ENCODE measurements around the gene LRP2. TPM values are rescaled to one million over a fixed set of nuclear protein-coding genes. Genes with fewer than 3 reads are reported as not detected.
"Not testable (repeated sequence)": the region's sequence is repeated elsewhere in the genome, so short reads cannot be mapped to it uniquely, and the experiment has no call there.

The LRP2 gene
- total RNA-seq, 1 donor from 2014 or later, result 0.28 TPM

DNA sequence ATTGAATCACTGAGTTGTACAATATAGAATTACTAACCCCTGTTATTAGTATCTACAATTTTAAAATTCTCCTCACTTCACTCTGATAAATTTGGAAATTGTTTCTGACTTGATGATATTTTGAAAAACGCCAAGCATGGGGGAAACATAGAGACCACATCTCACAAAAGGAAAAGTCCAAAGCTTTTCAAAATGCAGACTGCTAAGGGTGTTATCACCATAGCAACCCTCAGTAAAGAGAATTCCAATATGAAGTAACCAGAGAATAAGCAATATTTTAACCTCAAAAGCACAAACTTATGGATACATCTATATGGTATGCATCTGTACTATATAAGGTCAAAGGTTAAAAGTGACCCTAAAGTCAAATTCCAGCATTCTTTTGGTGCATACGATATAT, 22.7 kb downstream of the LRP2 start:
- Mint-ChIP-seq H3K36me3 (ENCODE audit: low read depth) (no peaks in the 10 kb centered on the region), H3K4me1 (no peaks in the 10 kb centered on the region), H3K27ac (no peak overlapping the region), H3K9me3 (no peaks in the 10 kb centered on the region), H3K4me3 (no peak overlapping the region), H3K27me3 (peaks cover 22% of the 10 kb centered on the region)
- intact Hi-C loops (cut with micrococcal nuclease), result no loop called here
- no peak for DNase-seq

GRCh38 chr2:169336695-169337094, 25.6 kb downstream of the LRP2 start:
- H3K27ac Mint-ChIP-seq, result no peak overlapping the region

GRCh38 chr2:169330555-169331198, 31.7 kb downstream of the LRP2 start:
- intact Hi-C loops (cut with micrococcal nuclease), result no loop called here
- no peak for DNase-seq
- H3K4me1 Mint-ChIP-seq, result no peaks in the 10 kb centered on the region
- H3K9me3 Mint-ChIP-seq, result no peaks in the 10 kb centered on the region
- H3K27me3 Mint-ChIP-seq, result peaks cover 4% of the 10 kb centered on the region
- H3K36me3 Mint-ChIP-seq (ENCODE audit: low read depth), result no peaks in the 10 kb centered on the region
- H3K4me3 Mint-ChIP-seq, result no peak overlapping the region
- H3K27ac Mint-ChIP-seq, result no peak overlapping the region

More at GRCh38 chr2:169336695-169337094, 25.6 kb downstream of the LRP2 start:
- no peaks in the 10 kb centered on the region for H3K9me3 Mint-ChIP-seq
- no peak for DNase-seq
- H3K4me3 Mint-ChIP-seq, result no peak overlapping the region
- H3K27me3 Mint-ChIP-seq, result peaks cover 15% of the 10 kb centered on the region
- H3K36me3 Mint-ChIP-seq (ENCODE audit: low read depth), result no peaks in the 10 kb centered on the region
- no peaks in the 10 kb centered on the region for H3K4me1 Mint-ChIP-seq
- intact Hi-C loops (cut with micrococcal nuclease), result no loop called here

DNA sequence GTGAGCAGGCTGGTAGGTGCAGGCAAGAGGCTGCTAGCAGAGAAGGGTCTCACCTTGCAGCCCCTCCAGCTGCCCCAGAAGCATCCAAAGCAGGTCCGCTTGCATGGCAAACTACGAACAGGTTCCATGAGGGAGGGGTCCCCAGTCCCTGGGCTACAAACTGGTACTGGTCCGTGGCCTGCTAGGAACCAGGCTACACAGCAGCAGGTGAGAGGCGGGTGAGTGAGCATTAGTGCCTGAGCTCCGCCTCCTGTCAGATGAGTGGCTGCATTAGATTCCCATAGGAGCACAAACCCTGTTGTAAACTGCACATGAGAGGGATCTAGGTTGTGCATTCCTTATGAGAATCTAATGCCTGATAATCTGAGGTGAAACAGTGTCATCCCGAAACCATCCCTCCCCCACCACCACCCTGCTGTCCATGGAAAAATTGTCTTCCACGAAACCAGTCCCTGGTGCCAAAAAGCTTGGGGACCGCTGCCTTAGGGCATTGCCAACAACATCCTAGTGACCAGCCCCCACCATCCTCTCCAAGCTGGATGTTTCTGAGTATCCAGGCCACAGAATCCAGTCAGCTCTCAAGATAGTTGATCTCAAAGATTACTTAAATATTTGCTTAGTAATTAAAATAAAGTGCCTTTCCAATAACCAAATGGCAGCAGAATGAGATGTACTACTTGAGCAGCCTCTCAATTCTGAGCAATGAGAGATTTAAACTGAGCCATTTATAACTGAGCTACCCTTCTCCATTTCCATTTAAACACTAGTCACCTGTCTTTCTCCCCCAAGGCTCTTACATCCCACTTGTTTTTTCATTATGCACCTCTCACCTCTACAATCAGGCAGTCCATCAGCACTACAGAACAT, 32.4 kb downstream of the LRP2 start:
- Mint-ChIP-seq H3K4me3 (no peak overlapping the region), H3K36me3 (ENCODE audit: low read depth) (no peaks in the 10 kb centered on the region), H3K27me3 (peaks cover 4% of the 10 kb centered on the region), H3K9me3 (no peaks in the 10 kb centered on the region), H3K27ac (no peak overlapping the region), H3K4me1 (no peaks in the 10 kb centered on the region)
- no peak for DNase-seq
- intact Hi-C loops (cut with micrococcal nuclease), result no loop called here

DNA sequence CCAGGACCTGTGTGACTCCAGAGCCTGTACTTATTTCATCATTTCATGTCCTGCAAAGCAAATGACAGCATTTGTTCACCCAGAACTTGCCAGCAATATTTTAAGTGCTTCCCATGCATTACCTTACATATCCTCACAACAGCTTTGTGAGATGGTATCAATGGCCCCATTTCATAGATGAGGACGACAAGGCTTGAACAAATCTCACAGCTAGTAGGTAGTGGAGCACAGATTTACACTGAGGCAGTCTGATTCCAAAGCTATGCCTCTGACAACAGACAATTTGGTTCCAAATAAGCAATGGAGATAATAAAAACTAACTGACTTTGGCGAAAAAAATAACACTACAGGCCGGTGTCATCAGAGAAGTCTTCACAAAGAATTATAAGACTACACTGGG, 33.5 kb downstream of the LRP2 start:
- no peak overlapping the region for H3K27ac Mint-ChIP-seq
- no peaks in the 10 kb centered on the region for H3K9me3 Mint-ChIP-seq

DNA sequence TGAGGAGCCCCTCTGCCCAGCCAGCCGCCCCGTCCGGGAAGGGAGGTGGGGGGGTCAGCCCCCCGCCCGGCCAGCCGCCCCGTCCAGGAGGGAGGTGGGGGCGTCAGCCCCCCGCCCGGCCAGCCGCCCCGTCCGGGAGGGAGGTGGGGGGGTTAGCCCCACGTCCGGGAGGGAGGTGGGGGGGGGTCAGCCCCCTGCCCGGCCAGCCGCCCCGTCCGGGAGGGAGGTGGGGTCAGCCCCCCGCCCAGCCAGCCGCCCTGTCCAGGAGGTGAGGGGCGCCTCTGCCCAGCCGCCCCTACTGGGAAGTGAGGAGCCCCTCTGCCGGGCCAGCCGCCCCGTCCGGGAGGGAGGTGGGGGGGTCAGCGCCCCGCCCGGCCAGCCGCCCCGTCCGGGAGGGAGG, 34.5 kb downstream of the LRP2 start:
- H3K4me3 Mint-ChIP-seq; intact Hi-C loops (cut with micrococcal nuclease); H3K36me3 Mint-ChIP-seq (ENCODE audit: low read depth); H3K27ac Mint-ChIP-seq; DNase-seq; H3K4me1 Mint-ChIP-seq; H3K9me3 Mint-ChIP-seq: not testable (repeated sequence)
- peaks cover 12% of the 10 kb centered on the region for H3K27me3 Mint-ChIP-seq

More for the DNA sequence above, 33.5 kb downstream of the LRP2 start:
- no peak for DNase-seq
- Mint-ChIP-seq H3K4me1 (no peaks in the 10 kb centered on the region), H3K27me3 (peaks cover 6% of the 10 kb centered on the region), H3K4me3 (no peak overlapping the region), H3K36me3 (ENCODE audit: low read depth) (no peaks in the 10 kb centered on the region)
- intact Hi-C loops (cut with micrococcal nuclease), result no loop called here

DNA sequence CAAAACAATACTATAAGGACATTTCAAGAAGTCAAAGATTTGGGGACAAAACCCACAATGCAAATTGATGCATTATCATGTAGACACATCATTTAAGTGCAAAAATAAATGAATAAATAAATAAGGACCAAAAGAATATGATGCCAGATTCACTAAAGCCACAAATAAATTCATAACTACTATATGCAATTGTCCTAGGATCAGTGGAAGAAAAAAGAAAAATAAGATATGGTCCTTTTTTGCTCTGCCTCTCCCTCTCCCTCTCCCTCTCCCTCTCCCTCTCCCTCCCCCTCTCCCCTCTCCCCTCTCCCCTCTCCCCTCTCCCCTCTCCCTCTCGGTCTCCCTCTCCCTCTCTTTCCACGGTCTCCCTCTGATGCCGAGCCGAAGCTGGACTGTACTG, 36.4 kb downstream of the LRP2 start:
- not testable (repeated sequence) for H3K27ac Mint-ChIP-seq

GRCh38 chr2:169324581-169325260, 37.6 kb downstream of the LRP2 start:
- intact Hi-C loops (cut with micrococcal nuclease), result no loop called here
- H3K27me3 Mint-ChIP-seq, result peaks cover 11% of the 10 kb centered on the region
- H3K27ac Mint-ChIP-seq, result no peak overlapping the region
- no peaks in the 10 kb centered on the region for H3K4me1 Mint-ChIP-seq
- H3K36me3 Mint-ChIP-seq (ENCODE audit: low read depth), result no peaks in the 10 kb centered on the region
- H3K4me3 Mint-ChIP-seq, result no peak overlapping the region
- no peak for DNase-seq
- H3K9me3 Mint-ChIP-seq, result no peaks in the 10 kb centered on the region

More for the DNA sequence above, 36.4 kb downstream of the LRP2 start:
- peaks cover 16% of the 10 kb centered on the region for H3K27me3 Mint-ChIP-seq
- H3K4me3 Mint-ChIP-seq; DNase-seq; H3K4me1 Mint-ChIP-seq; intact Hi-C loops (cut with micrococcal nuclease); H3K36me3 Mint-ChIP-seq (ENCODE audit: low read depth); H3K9me3 Mint-ChIP-seq: not testable (repeated sequence)

GRCh38 chr2:169323841-169324240, 38.5 kb downstream of the LRP2 start:
- H3K4me3 Mint-ChIP-seq, result no peak overlapping the region
- no peaks in the 10 kb centered on the region for H3K9me3 Mint-ChIP-seq
- no peak overlapping the region for H3K27ac Mint-ChIP-seq
- intact Hi-C loops (cut with micrococcal nuclease), result no loop called here
- no peak for DNase-seq
- no peaks in the 10 kb centered on the region for H3K36me3 Mint-ChIP-seq (ENCODE audit: low read depth)
- no peaks in the 10 kb centered on the region for H3K4me1 Mint-ChIP-seq
- H3K27me3 Mint-ChIP-seq, result peaks cover 12% of the 10 kb centered on the region

- H3K27ac Mint-ChIP-seq, result no peak overlapping the region
- intact Hi-C loops (cut with micrococcal nuclease), result no loop called here
- peaks cover 16% of the 10 kb centered on the region for H3K27me3 Mint-ChIP-seq
- H3K4me1 Mint-ChIP-seq, result no peaks in the 10 kb centered on the region
- no peak overlapping the region for H3K4me3 Mint-ChIP-seq
- no peaks in the 10 kb centered on the region for H3K36me3 Mint-ChIP-seq (ENCODE audit: low read depth)
- DNase-seq, result no peak
- H3K9me3 Mint-ChIP-seq, result no peaks in the 10 kb centered on the region
These were observed 41.8 kb downstream of the LRP2 start for GRCh38 chr2:169320561-169320960.

DNA sequence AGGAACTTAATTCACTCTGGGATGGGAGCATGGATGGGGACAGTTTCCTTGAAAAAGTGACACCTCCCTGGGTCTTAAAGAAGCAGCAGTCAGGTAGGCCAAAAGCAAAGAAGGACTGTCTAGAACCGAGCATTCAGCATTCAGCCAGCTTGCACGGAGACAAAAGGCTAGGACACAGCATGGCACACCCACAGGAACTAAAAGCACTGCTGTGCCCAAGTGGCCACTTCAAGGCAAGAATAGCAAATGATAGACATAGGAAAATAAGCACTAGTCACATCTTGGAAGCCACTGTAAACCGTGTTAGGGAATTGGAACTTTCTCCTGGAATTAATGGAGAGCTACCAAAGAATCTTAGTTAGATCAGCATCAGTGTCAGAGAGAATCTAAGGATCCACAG, 47.0 kb downstream of the LRP2 start:
- intact Hi-C loops (cut with micrococcal nuclease), result no loop called here
- no peaks in the 10 kb centered on the region for H3K4me1 Mint-ChIP-seq
- no peaks in the 10 kb centered on the region for H3K36me3 Mint-ChIP-seq (ENCODE audit: low read depth)
- DNase-seq, result no peak
- H3K27me3 Mint-ChIP-seq, result peaks cover 5% of the 10 kb centered on the region
- H3K4me3 Mint-ChIP-seq, result no peak overlapping the region
- H3K27ac Mint-ChIP-seq, result no peak overlapping the region
- H3K9me3 Mint-ChIP-seq, result peaks cover 2% of the 10 kb centered on the region

GRCh38 chr2:169308349-169308748, 54.0 kb downstream of the LRP2 start:
- DNase-seq; intact Hi-C loops (cut with micrococcal nuclease); H3K36me3 Mint-ChIP-seq (ENCODE audit: low read depth); H3K4me3 Mint-ChIP-seq; H3K4me1 Mint-ChIP-seq; H3K27me3 Mint-ChIP-seq; H3K9me3 Mint-ChIP-seq; H3K27ac Mint-ChIP-seq: not testable (repeated sequence)

GRCh38 chr2:169304689-169305088, 57.6 kb downstream of the LRP2 start:
- H3K27me3 Mint-ChIP-seq; H3K4me3 Mint-ChIP-seq; intact Hi-C loops (cut with micrococcal nuclease); DNase-seq; H3K4me1 Mint-ChIP-seq; H3K36me3 Mint-ChIP-seq (ENCODE audit: low read depth); H3K27ac Mint-ChIP-seq; H3K9me3 Mint-ChIP-seq: not testable (repeated sequence)
